NB4 (cell line): ENCODE measurements around the gene RPS6KA1.

Experiments
- DNase-seq: peaks from one replicate; pipeline ENCODE4 v3.0.0; 2010; ENCODE audit warnings: low read depth
- H3K4me3 ChIP-seq: one replicate; pipeline ENCODE4 v1.5.1; 2011; ENCODE audit warnings: mild to moderate bottlenecking, low read depth, low read length, moderate library complexity
- CTCF ChIP-seq: IDR thresholded peaks from one replicate; pipeline ENCODE4 v1.5.1; 2012; ENCODE audit warnings: low read depth, low read length
- MAX ChIP-seq: IDR thresholded peaks from 2 replicates; pipeline ENCODE4 v1.6.1; 2011; ENCODE audit warnings: low read depth, low read length
- MYC ChIP-seq: IDR thresholded peaks from 2 replicates; pipeline ENCODE4 v1.6.1; 2011; ENCODE audit warnings: low read depth, low read length
- POLR2A ChIP-seq: IDR thresholded peaks from 2 replicates; pipeline ENCODE4 v1.6.1; 2011; ENCODE audit warnings: mild to moderate bottlenecking; ENCODE audit not compliant: insufficient read length; ENCODE audit errors: extremely low read depth

The RPS6KA1 gene

GRCh38 chr1:26614655-26615411 is 85.3 kb downstream of the RPS6KA1 start:
- H3K4me3 ChIP-seq = no peak overlapping the region
- DNase-seq = no peak
- TF ChIP-seq POLR2A = no peak
- TF ChIP-seq CTCF = no peak
- no peak for TF ChIP-seq MAX
- no peak for TF ChIP-seq MYC

GRCh38 chr1:26616881-26617280 is 87.3 kb downstream of the RPS6KA1 start:
- TF ChIP-seq MYC (no peak), CTCF (no peak), POLR2A (no peak), MAX (no peak)
- H3K4me3 ChIP-seq = no peak overlapping the region
- no peak for DNase-seq

GRCh38 chr1:26618561-26618960 is 89.0 kb downstream of the RPS6KA1 start:
- DNase-seq = peak; percentile 62
- TF ChIP-seq MYC (no peak), POLR2A (no peak), CTCF (no peak), MAX (no peak)
- no peak overlapping the region for H3K4me3 ChIP-seq
